ENCODE data around the gene MCHR1. TPM values are rescaled to one million over a fixed set of nuclear protein-coding genes. Genes with fewer than 3 reads are reported as not detected.

Gene MCHR1
- total RNA-seq, 1 experiment from 2014 or later = not detected

- no peaks in the 10 kb centered on the region for H3K9me3 ChIP-seq (ENCODE audit: control insufficient read depth in 1 of 2, insufficient read depth in 1 of 2, low read depth in 1 of 2, low read length in 2 of 2)
- intact Hi-C loops (cut with micrococcal nuclease) = no loop called here
- no peak overlapping the region for H3K9ac ChIP-seq (ENCODE audit: low read length)
- POLR2A ChIA-PET = no interaction called here
- no peaks in the 10 kb centered on the region for H3K79me2 ChIP-seq (ENCODE audit: insufficient read depth, low read length)
- CTCF ChIA-PET = no interaction called here
- H3K27me3 ChIP-seq (ENCODE audit: insufficient read depth, low read length) = no peaks in the 10 kb centered on the region
- peaks cover 12 to 17% of the 10 kb centered on the region in 2 experiments for H3K4me1 ChIP-seq (ENCODE audit: control insufficient read depth in 1 of 2, insufficient read depth in 2 of 2, low read length in 2 of 2)
- no peak overlapping the region for H3K4me3 ChIP-seq (replicated peaks in 1 of 2; ENCODE audit: low read depth in 1 of 2, low read length in 2 of 2)
- H3K27ac ChIP-seq (ENCODE audit: low read depth, low read length) = no peak overlapping the region
- DNase-seq (ENCODE audit: low read depth, low spot score) (no peak), ATAC-seq (no peak)
- H3K36me3 ChIP-seq (ENCODE audit: control insufficient read depth in 1 of 2, insufficient read depth in 2 of 2, low read length in 2 of 2) = no peaks in the 10 kb centered on the region
- TF ChIP-seq, protein P1, sequence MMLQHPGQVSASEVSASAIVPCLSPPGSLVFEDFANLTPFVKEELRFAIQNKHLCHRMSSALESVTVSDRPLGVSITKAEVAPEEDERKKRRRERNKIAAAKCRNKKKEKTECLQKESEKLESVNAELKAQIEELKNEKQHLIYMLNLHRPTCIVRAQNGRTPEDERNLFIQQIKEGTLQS (IDR thresholded peaks at IDR 0.05) = no peak
- TF ChIP-seq SP1 (IDR thresholded peaks at IDR 0.05; ENCODE audit: low read depth) (no peak), EZH2 (IDR thresholded peaks at IDR 0.05) (no peak), YY1 (IDR thresholded peaks at IDR 0.05; ENCODE audit: extremely low read depth, insufficient replicate concordance, low read depth, low read length) (no peak)
- no peak overlapping the region for H2AFZ ChIP-seq (ENCODE audit: low read depth, low read length, poor library complexity, severe bottlenecking)
- no peak overlapping the region for H3K4me2 ChIP-seq (ENCODE audit: low read length)
- no TSS peak for BruUV-seq (replicated peaks)
- no peaks in the 10 kb centered on the region for H3K9me2 ChIP-seq (ENCODE audit: insufficient read depth)
- H4K20me1 ChIP-seq (ENCODE audit: insufficient read depth) = no peaks in the 10 kb centered on the region
- RAD21 ChIA-PET (ENCODE audit: low non-redundant PET in 1 of 2, low total read pairs in 2 of 2, uncharacterized antibody in 2 of 2, unreplicated experiment in 2 of 2) = no interaction called here
Measured at GRCh38 chr22:40728731-40729189, 49.5 kb downstream of the MCHR1 start.

- Histone ChIP-seq H3K9me2 (ENCODE audit: insufficient read depth) (no peaks in the 10 kb centered on the region), H3K27me3 (ENCODE audit: insufficient read depth, low read length) (no peaks in the 10 kb centered on the region), H3K27ac (ENCODE audit: low read depth, low read length) (no peak overlapping the region), H2AFZ (ENCODE audit: low read depth, low read length, poor library complexity, severe bottlenecking) (no peak overlapping the region), H3K9me3 (ENCODE audit: control insufficient read depth in 1 of 2, insufficient read depth in 1 of 2, low read depth in 1 of 2, low read length in 2 of 2) (no peaks in the 10 kb centered on the region), H3K79me2 (ENCODE audit: insufficient read depth, low read length) (no peaks in the 10 kb centered on the region), H3K9ac (ENCODE audit: low read length) (no peak overlapping the region), H3K4me1 (ENCODE audit: control insufficient read depth in 1 of 2, insufficient read depth in 2 of 2, low read length in 2 of 2) (peaks cover 12 to 17% of the 10 kb centered on the region in 2 experiments), H3K4me2 (ENCODE audit: low read length) (no peak overlapping the region), H4K20me1 (ENCODE audit: insufficient read depth) (no peaks in the 10 kb centered on the region), H3K4me3 (replicated peaks in 1 of 2; ENCODE audit: low read depth in 1 of 2, low read length in 2 of 2) (no peak overlapping the region), H3K36me3 (ENCODE audit: control insufficient read depth in 1 of 2, insufficient read depth in 2 of 2, low read length in 2 of 2) (no peaks in the 10 kb centered on the region)
- no peak for DNase-seq (ENCODE audit: low read depth, low spot score)
- ChIA-PET CTCF (no interaction called here), RAD21 (ENCODE audit: low non-redundant PET in 1 of 2, low total read pairs in 2 of 2, uncharacterized antibody in 2 of 2, unreplicated experiment in 2 of 2) (no interaction called here), POLR2A (no interaction called here)
- ATAC-seq = no peak
- BruUV-seq (replicated peaks) = no TSS peak
- TF ChIP-seq, protein P2, sequence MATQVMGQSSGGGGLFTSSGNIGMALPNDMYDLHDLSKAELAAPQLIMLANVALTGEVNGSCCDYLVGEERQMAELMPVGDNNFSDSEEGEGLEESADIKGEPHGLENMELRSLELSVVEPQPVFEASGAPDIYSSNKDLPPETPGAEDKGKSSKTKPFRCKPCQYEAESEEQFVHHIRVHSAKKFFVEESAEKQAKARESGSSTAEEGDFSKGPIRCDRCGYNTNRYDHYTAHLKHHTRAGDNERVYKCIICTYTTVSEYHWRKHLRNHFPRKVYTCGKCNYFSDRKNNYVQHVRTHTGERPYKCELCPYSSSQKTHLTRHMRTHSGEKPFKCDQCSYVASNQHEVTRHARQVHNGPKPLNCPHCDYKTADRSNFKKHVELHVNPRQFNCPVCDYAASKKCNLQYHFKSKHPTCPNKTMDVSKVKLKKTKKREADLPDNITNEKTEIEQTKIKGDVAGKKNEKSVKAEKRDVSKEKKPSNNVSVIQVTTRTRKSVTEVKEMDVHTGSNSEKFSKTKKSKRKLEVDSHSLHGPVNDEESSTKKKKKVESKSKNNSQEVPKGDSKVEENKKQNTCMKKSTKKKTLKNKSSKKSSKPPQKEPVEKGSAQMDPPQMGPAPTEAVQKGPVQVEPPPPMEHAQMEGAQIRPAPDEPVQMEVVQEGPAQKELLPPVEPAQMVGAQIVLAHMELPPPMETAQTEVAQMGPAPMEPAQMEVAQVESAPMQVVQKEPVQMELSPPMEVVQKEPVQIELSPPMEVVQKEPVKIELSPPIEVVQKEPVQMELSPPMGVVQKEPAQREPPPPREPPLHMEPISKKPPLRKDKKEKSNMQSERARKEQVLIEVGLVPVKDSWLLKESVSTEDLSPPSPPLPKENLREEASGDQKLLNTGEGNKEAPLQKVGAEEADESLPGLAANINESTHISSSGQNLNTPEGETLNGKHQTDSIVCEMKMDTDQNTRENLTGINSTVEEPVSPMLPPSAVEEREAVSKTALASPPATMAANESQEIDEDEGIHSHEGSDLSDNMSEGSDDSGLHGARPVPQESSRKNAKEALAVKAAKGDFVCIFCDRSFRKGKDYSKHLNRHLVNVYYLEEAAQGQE (IDR thresholded peaks at IDR 0.05; ENCODE audit: low read depth) = no peak
- TF ChIP-seq JUND (IDR thresholded peaks at IDR 0.05) = no peak
- TF ChIP-seq, protein P3, sequence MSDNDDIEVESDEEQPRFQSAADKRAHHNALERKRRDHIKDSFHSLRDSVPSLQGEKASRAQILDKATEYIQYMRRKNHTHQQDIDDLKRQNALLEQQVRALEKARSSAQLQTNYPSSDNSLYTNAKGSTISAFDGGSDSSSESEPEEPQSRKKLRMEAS (IDR thresholded peaks at IDR 0.05) = no peak
- intact Hi-C loops (cut with micrococcal nuclease) = no loop called here
Measured at GRCh38 chr22:40729284-40729683, 50.0 kb downstream of the MCHR1 start.

Other genes starting within 250 kb of the MCHR1 start
- gene MRTFA, start 42.8 kb upstream of the MCHR1 start, total RNA-seq (2021; ENCODE audit: unreplicated experiment) = 28.0 TPM
- 16.6 TPM for gene SLC25A17, start 139.9 kb downstream of the MCHR1 start, total RNA-seq (2021; ENCODE audit: unreplicated experiment)
- gene ST13, start 177.2 kb downstream of the MCHR1 start, total RNA-seq (2021; ENCODE audit: unreplicated experiment) = 301 TPM
- 29.8 TPM for gene XPNPEP3, start 177.7 kb downstream of the MCHR1 start, total RNA-seq (2021; ENCODE audit: unreplicated experiment)
- not detected for gene DNAJB7, start 182.6 kb downstream of the MCHR1 start, total RNA-seq (2021; ENCODE audit: unreplicated experiment)